ENCODE data around the gene IBA57. TPM values are rescaled to one million over a fixed set of nuclear protein-coding genes. Genes with fewer than 3 reads are reported as not detected.
A peak's percentile ranks its signal among the peaks of the same experiment; 100 is the strongest.

The IBA57 gene
- 1 to 10 TPM; 7.5 to 8.9 TPM for total RNA-seq

GRCh38 chr1:228165372-228166169 lies at the start of gene IBA57:
Gene IBA57 (plus strand): TSS chr1:228165804. CDS start chr1:228165817, 13 bp downstream.
- Mint-ChIP-seq H3K4me3 (peak within 1 kb of the TSS; percentile 78), H3K27me3 (ENCODE audit: low read depth) (no peaks in the 10 kb centered on the region), H3K9me3 (ENCODE audit: insufficient read depth) (no peaks in the 10 kb centered on the region), H3K27ac (peak within 1 kb of the TSS; percentile 94), H3K4me1 (ENCODE audit: low read depth) (peaks cover 43% of the 10 kb centered on the region), H3K36me3 (ENCODE audit: low read depth) (no peaks in the 10 kb centered on the region)
- DNase-seq: peak; percentile 100
- peak; percentile 87 for ATAC-seq
- ChIA-PET POLR2A (interaction anchor here (0.5 to 3.7 kb wide), 15 partner anchors 9 to 1483 kb away, joined by 3 to 36 read pairs (median 3); partner anchors contain the start of genes ARF1 and GUK1), CTCF (interaction anchor here (0.6 to 3.4 kb wide), 32 partner anchors 9 to 1910 kb away, joined by 3 to 48 read pairs (median 4); partner anchors contain the start of gene GUK1)

DNA sequence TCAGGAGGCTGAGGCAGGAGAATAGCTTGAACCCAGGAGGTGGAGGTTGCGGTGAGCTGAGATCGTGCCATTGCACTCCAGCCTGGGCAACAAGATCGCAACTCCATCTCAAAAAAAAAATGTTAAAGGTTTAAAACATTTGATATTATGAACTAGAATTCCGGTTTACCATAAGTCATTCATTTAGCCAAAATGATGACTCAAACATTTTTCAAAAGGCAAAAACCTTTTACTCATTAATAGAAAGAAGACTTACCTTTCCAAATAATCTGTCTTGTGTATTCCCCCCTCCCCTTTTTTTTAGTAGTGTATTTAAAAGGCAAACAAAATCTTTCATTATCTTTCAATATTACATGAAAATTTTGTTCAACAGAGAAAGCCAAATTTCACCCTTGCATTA lies 48.3 kb upstream of the IBA57 start:
- ChIA-PET POLR2A (no interaction called here), CTCF (no interaction called here)
- Mint-ChIP-seq H3K36me3 (ENCODE audit: low read depth) (peaks cover 15% of the 10 kb centered on the region), H3K27me3 (ENCODE audit: low read depth) (no peaks in the 10 kb centered on the region), H3K27ac (no peak overlapping the region), H3K4me1 (ENCODE audit: low read depth) (peaks cover 8% of the 10 kb centered on the region), H3K4me3 (no peak overlapping the region), H3K9me3 (ENCODE audit: insufficient read depth) (peaks cover 20% of the 10 kb centered on the region)
- DNase-seq (no peak), ATAC-seq (no peak)

DNA sequence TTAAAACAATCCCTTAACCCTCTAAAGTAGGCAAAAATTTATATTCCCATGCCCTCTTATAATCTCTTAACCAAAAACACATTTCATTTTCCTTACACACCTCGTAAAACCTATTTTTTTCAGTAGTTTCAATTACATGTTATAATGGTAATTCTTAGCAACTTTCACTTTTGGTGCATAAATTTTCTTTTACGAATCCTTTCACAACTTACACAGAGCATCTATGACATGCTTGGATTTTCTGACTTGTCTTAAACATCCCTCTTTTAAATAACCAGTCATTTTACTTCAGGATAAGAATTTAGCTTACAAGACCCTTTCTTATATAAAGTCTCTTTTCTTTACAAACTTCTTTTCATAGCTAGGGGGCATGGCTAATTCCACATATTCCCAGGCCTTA lies 47.6 kb upstream of the IBA57 start:
- no peak overlapping the region for H3K4me3 Mint-ChIP-seq

GRCh38 chr1:228120351-228120750 lies 45.3 kb upstream of the IBA57 start:
- Mint-ChIP-seq H3K27me3 (ENCODE audit: low read depth) (peaks cover 7% of the 10 kb centered on the region), H3K27ac (no peak overlapping the region), H3K4me1 (ENCODE audit: low read depth) (peaks cover 9% of the 10 kb centered on the region), H3K9me3 (ENCODE audit: insufficient read depth) (peaks cover 20% of the 10 kb centered on the region), H3K4me3 (peak overlapping the region; percentile 1), H3K36me3 (ENCODE audit: low read depth) (peaks cover 15% of the 10 kb centered on the region)
- ATAC-seq (no peak), DNase-seq (no peak)
- POLR2A ChIA-PET: interaction anchor here (1.1 kb wide), 1 partner anchor 15 kb away, joined by 3 read pairs; no protein-coding TSS in a partner anchor
- CTCF ChIA-PET: interaction anchor here (0.8 to 3.4 kb wide), 2 partner anchors 11 to 121 kb away, joined by 3 to 25 read pairs; no protein-coding TSS in a partner anchor

More for the DNA sequence above, 47.6 kb upstream of the IBA57 start:
- POLR2A ChIA-PET: interaction anchor here (1.6 kb wide), 1 partner anchor 9 kb away, joined by 4 read pairs; the partner anchor contains the start of gene MRPL55
- ATAC-seq (no peak), DNase-seq (no peak)
- Mint-ChIP-seq H3K4me1 (ENCODE audit: low read depth) (peaks cover 8% of the 10 kb centered on the region), H3K36me3 (ENCODE audit: low read depth) (peaks cover 15% of the 10 kb centered on the region), H3K27ac (no peak overlapping the region), H3K27me3 (ENCODE audit: low read depth) (peaks cover 4% of the 10 kb centered on the region), H3K9me3 (ENCODE audit: insufficient read depth) (peaks cover 20% of the 10 kb centered on the region)
- CTCF ChIA-PET: interaction anchor here (1.4 to 1.8 kb wide), 2 partner anchors 9 to 13 kb away, joined by 4 to 5 read pairs; partner anchors contain the start of gene MRPL55

GRCh38 chr1:228120857-228121489 lies 44.6 kb upstream of the IBA57 start:
- peaks cover 15% of the 10 kb centered on the region for H3K36me3 Mint-ChIP-seq (ENCODE audit: low read depth)
- POLR2A ChIA-PET: no interaction called here
- no peak for DNase-seq
- peaks cover 7% of the 10 kb centered on the region for H3K27me3 Mint-ChIP-seq (ENCODE audit: low read depth)
- CTCF ChIA-PET: interaction anchor here (0.8 to 3.4 kb wide), 3 partner anchors 11 to 121 kb away, joined by 3 to 25 read pairs (median 3); no protein-coding TSS in a partner anchor
- peak overlapping the region; percentile 75 for H3K27ac Mint-ChIP-seq
- peaks cover 10% of the 10 kb centered on the region for H3K4me1 Mint-ChIP-seq (ENCODE audit: low read depth)
- peak; percentile 36 for ATAC-seq
- H3K9me3 Mint-ChIP-seq (ENCODE audit: insufficient read depth): peaks cover 20% of the 10 kb centered on the region
- H3K4me3 Mint-ChIP-seq: peak overlapping the region; percentile 38

- CTCF ChIA-PET: interaction anchor here (1.2 to 3.4 kb wide), 4 partner anchors 9 to 43 kb away, joined by 3 to 25 read pairs (median 6); partner anchors contain the start of gene IBA57
Measured at GRCh38 chr1:228122921-228123441, 42.6 kb upstream of the IBA57 start.

DNA sequence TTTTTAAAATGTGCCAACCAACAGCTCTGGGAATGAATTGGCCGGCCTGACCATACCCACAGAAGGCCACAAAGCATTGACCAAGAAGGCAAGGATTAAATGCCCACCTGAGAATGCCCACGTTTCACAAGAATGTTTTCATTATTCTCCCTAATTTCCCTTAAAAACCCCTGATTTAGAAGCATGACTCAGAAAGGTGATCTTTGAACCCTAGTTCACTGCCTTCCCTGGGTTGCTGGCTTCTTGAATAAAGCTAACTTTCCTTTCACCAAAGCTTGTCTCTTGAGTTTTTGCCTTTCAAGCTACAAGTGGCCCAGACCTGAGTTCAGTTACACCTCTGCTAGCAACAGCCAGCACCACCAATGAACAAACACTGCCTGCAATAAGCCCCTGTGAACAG lies 42.1 kb upstream of the IBA57 start:
- H3K4me1 Mint-ChIP-seq (ENCODE audit: low read depth): peaks cover 10% of the 10 kb centered on the region
- no peak overlapping the region for H3K27ac Mint-ChIP-seq
- H3K4me3 Mint-ChIP-seq: no peak overlapping the region
- peaks cover 20% of the 10 kb centered on the region for H3K27me3 Mint-ChIP-seq (ENCODE audit: low read depth)
- CTCF ChIA-PET: interaction anchor here (1.5 to 3.4 kb wide), 3 partner anchors 8 to 43 kb away, joined by 4 to 25 read pairs (median 8); partner anchors contain the start of gene IBA57
- no peak for DNase-seq
- peaks cover 10% of the 10 kb centered on the region for H3K9me3 Mint-ChIP-seq (ENCODE audit: insufficient read depth)
- no peak for ATAC-seq
- POLR2A ChIA-PET: interaction anchor here (0.9 kb wide), 1 partner anchor 49 kb away, joined by 3 read pairs; no protein-coding TSS in a partner anchor
- peaks cover 6% of the 10 kb centered on the region for H3K36me3 Mint-ChIP-seq (ENCODE audit: low read depth)

More at GRCh38 chr1:228122921-228123441, 42.6 kb upstream of the IBA57 start:
- Mint-ChIP-seq H3K36me3 (ENCODE audit: low read depth) (peaks cover 9% of the 10 kb centered on the region), H3K4me3 (no peak overlapping the region), H3K27ac (no peak overlapping the region), H3K9me3 (ENCODE audit: insufficient read depth) (peaks cover 14% of the 10 kb centered on the region), H3K4me1 (ENCODE audit: low read depth) (peaks cover 10% of the 10 kb centered on the region), H3K27me3 (ENCODE audit: low read depth) (peaks cover 15% of the 10 kb centered on the region)
- DNase-seq (no peak), ATAC-seq (no peak)
- POLR2A ChIA-PET: interaction anchor here (0.9 kb wide), 1 partner anchor 49 kb away, joined by 3 read pairs; no protein-coding TSS in a partner anchor

- ATAC-seq: no peak
- peaks cover 6% of the 10 kb centered on the region for H3K36me3 Mint-ChIP-seq (ENCODE audit: low read depth)
- H3K27ac Mint-ChIP-seq: no peak overlapping the region
- POLR2A ChIA-PET: no interaction called here
- DNase-seq: no peak
- H3K9me3 Mint-ChIP-seq (ENCODE audit: insufficient read depth): peaks cover 10% of the 10 kb centered on the region
- H3K4me1 Mint-ChIP-seq (ENCODE audit: low read depth): peaks cover 10% of the 10 kb centered on the region
- H3K4me3 Mint-ChIP-seq: no peak overlapping the region
- H3K27me3 Mint-ChIP-seq (ENCODE audit: low read depth): peaks cover 20% of the 10 kb centered on the region
- CTCF ChIA-PET: interaction anchor here (1.4 kb wide), 1 partner anchor 42 kb away, joined by 4 read pairs; no protein-coding TSS in a partner anchor
Measured at GRCh38 chr1:228125185-228125584, 40.4 kb upstream of the IBA57 start.

GRCh38 chr1:228131766-228132165 lies 33.8 kb upstream of the IBA57 start:
- no peak for ATAC-seq
- Mint-ChIP-seq H3K27me3 (ENCODE audit: low read depth) (peaks cover 24% of the 10 kb centered on the region), H3K4me3 (no peak overlapping the region), H3K4me1 (ENCODE audit: low read depth) (peaks cover 15% of the 10 kb centered on the region), H3K27ac (no peak overlapping the region), H3K36me3 (ENCODE audit: low read depth) (no peaks in the 10 kb centered on the region), H3K9me3 (ENCODE audit: insufficient read depth) (no peaks in the 10 kb centered on the region)
- ChIA-PET CTCF (interaction anchor here (2.9 to 3.8 kb wide), 3 partner anchors 10 to 133 kb away, joined by 13 to 48 read pairs (median 25); partner anchors contain the start of gene IBA57), POLR2A (no interaction called here)
- DNase-seq: no peak

- ATAC-seq: no peak
- peaks cover 24% of the 10 kb centered on the region for H3K4me1 Mint-ChIP-seq (ENCODE audit: low read depth)
- ChIA-PET POLR2A (interaction anchor here (0.6 to 1.4 kb wide), 2 partner anchors 32 to 795 kb away, joined by 3 read pairs; no protein-coding TSS in a partner anchor), CTCF (interaction anchor here (1.2 kb wide), 1 partner anchor 13 kb away, joined by 3 read pairs; no protein-coding TSS in a partner anchor)
- H3K27me3 Mint-ChIP-seq (ENCODE audit: low read depth): peaks cover 12% of the 10 kb centered on the region
- DNase-seq: no peak
- no peak overlapping the region for H3K4me3 Mint-ChIP-seq
- no peaks in the 10 kb centered on the region for H3K36me3 Mint-ChIP-seq (ENCODE audit: low read depth)
- no peaks in the 10 kb centered on the region for H3K9me3 Mint-ChIP-seq (ENCODE audit: insufficient read depth)
- H3K27ac Mint-ChIP-seq: no peak overlapping the region
Measured at GRCh38 chr1:228134591-228134990, 31.0 kb upstream of the IBA57 start.

DNA sequence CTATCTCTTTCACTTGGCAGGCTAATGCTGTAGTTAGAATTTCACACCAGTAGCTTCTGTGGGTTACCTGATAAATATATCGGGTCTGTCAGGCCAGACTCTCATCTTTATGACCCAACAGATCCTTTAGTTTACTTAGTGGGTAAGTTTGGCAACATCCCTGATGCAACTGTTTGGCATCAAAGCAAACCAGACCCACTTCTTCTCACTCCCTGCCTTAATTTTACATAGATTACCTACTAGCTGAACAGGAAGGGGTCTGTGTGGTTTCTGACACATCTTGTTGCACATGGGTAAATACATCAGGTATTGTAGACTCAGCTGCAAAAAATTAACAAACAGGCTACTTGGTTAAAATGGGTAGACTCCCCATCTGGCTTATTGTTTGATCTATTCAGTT lies 28.7 kb upstream of the IBA57 start:
- Mint-ChIP-seq H3K27ac (peak overlapping the region; percentile 5), H3K9me3 (ENCODE audit: insufficient read depth) (no peaks in the 10 kb centered on the region), H3K4me1 (ENCODE audit: low read depth) (peaks cover 17% of the 10 kb centered on the region), H3K4me3 (no peak overlapping the region), H3K36me3 (ENCODE audit: low read depth) (peaks cover 11% of the 10 kb centered on the region), H3K27me3 (ENCODE audit: low read depth) (peaks cover 12% of the 10 kb centered on the region)
- POLR2A ChIA-PET: interaction anchor here (0.7 to 2.8 kb wide), 10 partner anchors 20 to 327 kb away, joined by 3 to 15 read pairs (median 4); partner anchors contain the start of genes ARF1, IBA57, MRPL55 and TRIM11
- CTCF ChIA-PET: interaction anchor here (0.6 to 5.6 kb wide), 8 partner anchors 15 to 364 kb away, joined by 3 to 29 read pairs (median 4); partner anchors contain the start of genes IBA57 and MRPL55
- DNase-seq (peak; percentile 42), ATAC-seq (no peak)
